NCI-H1694 treated with DMSO at 0.1 percent for 48 hours (cell line): ENCODE measurements around the gene FEZF2.

Source experiments
- DNase-seq: peaks from one replicate; lab custom pipeline; 2025; lab: John Stamatoyannopoulos, UW

The FEZF2 gene

GRCh38 chr3:62329971-62330370, 43.4 kb downstream of the FEZF2 start:
- peak; percentile 78 for DNase-seq

DNA sequence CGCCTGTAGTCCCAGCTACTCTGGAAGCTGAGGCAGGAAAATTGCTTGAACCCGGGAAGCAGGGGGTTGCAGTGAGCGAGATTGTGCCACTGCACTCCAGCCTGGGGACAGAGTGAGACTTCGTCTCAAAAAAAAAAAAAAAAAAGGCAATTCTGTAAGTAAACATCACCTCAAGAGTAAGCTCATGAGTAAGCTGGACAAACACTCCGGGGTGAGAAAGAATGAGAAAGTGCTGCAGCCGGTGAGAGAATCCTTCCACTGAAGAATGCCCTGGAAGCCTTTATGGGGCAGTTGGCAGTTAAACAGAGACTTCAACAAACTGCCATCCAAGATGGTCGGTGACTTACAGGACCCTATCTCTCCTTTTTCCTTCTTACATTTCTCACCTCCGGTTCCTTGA, 47.5 kb downstream of the FEZF2 start:
- no peak for DNase-seq

- DNase-seq: no peak
Measured at GRCh38 chr3:62323241-62323640, 50.1 kb downstream of the FEZF2 start.
